ENCODE data around the gene GRHL1.
A peak's percentile ranks its signal among the peaks of the same experiment; 100 is the strongest.

Gene GRHL1

GRCh38 chr2:10042301-10043161 is 91.0 kb downstream of the GRHL1 start:
- POLR2A ChIA-PET (ENCODE audit: low non-redundant PET): interaction anchor here (0.5 to 0.6 kb wide), 2 partner anchors 272 to 1070 kb away, joined by 3 to 4 read pairs; no protein-coding TSS in a partner anchor
- H3K27ac ChIP-seq: peak overlapping the region; percentile 96
- no peak for TF ChIP-seq CTCF (conservative IDR thresholded peaks at IDR 0.05; ENCODE audit: low read depth)
- no peak for DNase-seq (ENCODE audit: low spot score)
- CTCF ChIA-PET: interaction anchor here (0.7 kb wide), 1 partner anchor 72 kb away, joined by 3 read pairs; no protein-coding TSS in a partner anchor

GRCh38 chr2:10043256-10043905 is 91.9 kb downstream of the GRHL1 start, which contains the start of gene KLF11:
Gene KLF11, plus strand, starts transcription at chr2:10043550. Its CDS starts 167 bp downstream, at chr2:10043717.
- DNase-seq (ENCODE audit: low spot score): peak; percentile 93
- H3K27ac ChIP-seq: peak within 1 kb of the TSS; percentile 96
- ChIA-PET POLR2A (ENCODE audit: low non-redundant PET) (interaction anchor here (0.6 kb wide), 1 partner anchor 273 kb away, joined by 3 read pairs; no protein-coding TSS in a partner anchor), CTCF (interaction anchor here (0.6 to 0.8 kb wide), 2 partner anchors 29 to 391 kb away, joined by 3 read pairs; no protein-coding TSS in a partner anchor)
- no peak for TF ChIP-seq CTCF (conservative IDR thresholded peaks at IDR 0.05; ENCODE audit: low read depth)

- ChIA-PET CTCF (interaction anchor here (0.6 to 0.8 kb wide), 2 partner anchors 29 to 391 kb away, joined by 3 read pairs; no protein-coding TSS in a partner anchor), POLR2A (ENCODE audit: low non-redundant PET) (no interaction called here)
- peak overlapping the region; percentile 96 for H3K27ac ChIP-seq
- no peak for TF ChIP-seq CTCF (conservative IDR thresholded peaks at IDR 0.05; ENCODE audit: low read depth)
- DNase-seq (ENCODE audit: low spot score): peak; percentile 96
These were observed 92.6 kb downstream of the GRHL1 start for GRCh38 chr2:10043906-10044601.

- ChIA-PET POLR2A (ENCODE audit: low non-redundant PET) (no interaction called here), CTCF (interaction anchor here (0.7 to 1.2 kb wide), 3 partner anchors 26 to 389 kb away, joined by 3 to 4 read pairs (median 3); no protein-coding TSS in a partner anchor)
- TF ChIP-seq CTCF (conservative IDR thresholded peaks at IDR 0.05; ENCODE audit: low read depth): no peak
- H3K27ac ChIP-seq: peak overlapping the region; percentile 96
- DNase-seq (ENCODE audit: low spot score): no peak
These were observed 94.3 kb downstream of the GRHL1 start for GRCh38 chr2:10045561-10046355.

GRCh38 chr2:10046931-10047330 is 95.4 kb downstream of the GRHL1 start:
- TF ChIP-seq CTCF (conservative IDR thresholded peaks at IDR 0.05; ENCODE audit: low read depth): no peak
- no peak for DNase-seq (ENCODE audit: low spot score)
- ChIA-PET POLR2A (ENCODE audit: low non-redundant PET) (no interaction called here), CTCF (interaction anchor here (0.6 to 2.8 kb wide), 5 partner anchors 63 to 277 kb away, joined by 3 to 8 read pairs (median 3); no protein-coding TSS in a partner anchor)
- H3K27ac ChIP-seq: peak overlapping the region; percentile 96
